AG10803 (cell line): ENCODE measurements around the gene IL22RA1.

Source experiments
- DNase-seq: peaks from one replicate; pipeline ENCODE4 v3.0.0; 2010; ENCODE audit warnings: low read depth
- H3K4me3 ChIP-seq: 2 replicates; pipeline ENCODE4 v1.5.1; 2011; ENCODE audit warnings: mild to moderate bottlenecking, low read length, control low read depth
- TF ChIP-seq, protein P1 (sequence below): conservative IDR thresholded peaks from 2 replicates; pipeline ENCODE4 v1.5.1; 2011; ENCODE audit warnings: mild to moderate bottlenecking, low read length, control low read depth, inconsistent platforms

The IL22RA1 gene, protein sequence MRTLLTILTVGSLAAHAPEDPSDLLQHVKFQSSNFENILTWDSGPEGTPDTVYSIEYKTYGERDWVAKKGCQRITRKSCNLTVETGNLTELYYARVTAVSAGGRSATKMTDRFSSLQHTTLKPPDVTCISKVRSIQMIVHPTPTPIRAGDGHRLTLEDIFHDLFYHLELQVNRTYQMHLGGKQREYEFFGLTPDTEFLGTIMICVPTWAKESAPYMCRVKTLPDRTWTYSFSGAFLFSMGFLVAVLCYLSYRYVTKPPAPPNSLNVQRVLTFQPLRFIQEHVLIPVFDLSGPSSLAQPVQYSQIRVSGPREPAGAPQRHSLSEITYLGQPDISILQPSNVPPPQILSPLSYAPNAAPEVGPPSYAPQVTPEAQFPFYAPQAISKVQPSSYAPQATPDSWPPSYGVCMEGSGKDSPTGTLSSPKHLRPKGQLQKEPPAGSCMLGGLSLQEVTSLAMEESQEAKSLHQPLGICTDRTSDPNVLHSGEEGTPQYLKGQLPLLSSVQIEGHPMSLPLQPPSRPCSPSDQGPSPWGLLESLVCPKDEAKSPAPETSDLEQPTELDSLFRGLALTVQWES

DNA sequence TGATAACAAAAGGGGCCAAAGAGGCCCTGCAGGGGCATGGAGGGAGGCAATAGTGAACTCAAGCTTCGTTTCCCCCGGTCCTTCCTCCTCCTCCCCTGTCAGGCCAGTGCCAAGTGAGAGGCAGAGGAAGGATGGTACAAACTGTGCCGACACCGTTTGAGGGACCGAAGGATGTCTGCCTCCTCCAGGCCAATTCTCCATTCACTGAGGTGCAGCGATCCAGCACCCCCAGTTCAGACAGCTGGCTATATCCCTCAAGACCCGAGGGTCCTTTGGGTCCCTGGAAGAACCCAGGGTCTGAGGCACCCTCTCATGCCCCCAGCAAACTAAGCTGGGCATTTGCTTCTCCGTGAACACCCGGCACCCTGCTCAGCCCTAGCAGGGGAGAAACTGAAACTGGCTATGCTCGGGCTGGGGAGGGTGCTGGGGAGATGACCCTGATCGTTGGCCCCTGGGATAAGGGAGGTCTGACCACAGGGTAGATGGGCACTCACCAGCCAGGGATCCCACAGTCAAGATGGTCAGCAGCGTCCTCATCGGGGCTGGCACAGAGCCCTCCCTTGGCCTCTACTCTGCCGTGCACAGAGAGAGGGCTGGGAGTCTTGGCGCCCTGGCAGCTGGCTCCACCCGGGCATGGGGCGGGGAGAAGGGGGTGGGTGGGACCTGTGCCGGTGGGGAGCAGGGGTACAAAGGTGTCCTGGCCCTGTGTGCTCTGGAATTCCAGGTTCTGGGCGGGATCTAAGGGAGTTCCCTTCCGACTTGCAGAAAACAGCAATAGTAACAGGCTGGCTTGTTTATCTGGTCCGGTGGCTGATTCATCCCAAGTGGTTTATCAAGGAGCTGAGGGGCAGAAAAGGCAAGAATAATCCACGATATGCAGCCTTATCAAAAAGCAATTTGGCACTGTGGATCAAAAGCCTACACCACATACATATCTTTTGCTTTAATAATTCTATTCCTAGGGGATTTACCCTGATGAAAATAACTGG, at the start of gene IL22RA1:
Gene IL22RA1, minus strand, starts transcription at position 595 of the 989 bp plus-strand sequence. Its CDS starts 58 bp downstream, at position 537.
- H3K4me3 ChIP-seq = peak within 1 kb of the TSS; percentile 72
- TF ChIP-seq, protein P1, sequence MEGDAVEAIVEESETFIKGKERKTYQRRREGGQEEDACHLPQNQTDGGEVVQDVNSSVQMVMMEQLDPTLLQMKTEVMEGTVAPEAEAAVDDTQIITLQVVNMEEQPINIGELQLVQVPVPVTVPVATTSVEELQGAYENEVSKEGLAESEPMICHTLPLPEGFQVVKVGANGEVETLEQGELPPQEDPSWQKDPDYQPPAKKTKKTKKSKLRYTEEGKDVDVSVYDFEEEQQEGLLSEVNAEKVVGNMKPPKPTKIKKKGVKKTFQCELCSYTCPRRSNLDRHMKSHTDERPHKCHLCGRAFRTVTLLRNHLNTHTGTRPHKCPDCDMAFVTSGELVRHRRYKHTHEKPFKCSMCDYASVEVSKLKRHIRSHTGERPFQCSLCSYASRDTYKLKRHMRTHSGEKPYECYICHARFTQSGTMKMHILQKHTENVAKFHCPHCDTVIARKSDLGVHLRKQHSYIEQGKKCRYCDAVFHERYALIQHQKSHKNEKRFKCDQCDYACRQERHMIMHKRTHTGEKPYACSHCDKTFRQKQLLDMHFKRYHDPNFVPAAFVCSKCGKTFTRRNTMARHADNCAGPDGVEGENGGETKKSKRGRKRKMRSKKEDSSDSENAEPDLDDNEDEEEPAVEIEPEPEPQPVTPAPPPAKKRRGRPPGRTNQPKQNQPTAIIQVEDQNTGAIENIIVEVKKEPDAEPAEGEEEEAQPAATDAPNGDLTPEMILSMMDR = 0 out of 2 replicates have a peak, but pooled peaks have one; percentile 9
- peak; percentile 14 for DNase-seq

DNA sequence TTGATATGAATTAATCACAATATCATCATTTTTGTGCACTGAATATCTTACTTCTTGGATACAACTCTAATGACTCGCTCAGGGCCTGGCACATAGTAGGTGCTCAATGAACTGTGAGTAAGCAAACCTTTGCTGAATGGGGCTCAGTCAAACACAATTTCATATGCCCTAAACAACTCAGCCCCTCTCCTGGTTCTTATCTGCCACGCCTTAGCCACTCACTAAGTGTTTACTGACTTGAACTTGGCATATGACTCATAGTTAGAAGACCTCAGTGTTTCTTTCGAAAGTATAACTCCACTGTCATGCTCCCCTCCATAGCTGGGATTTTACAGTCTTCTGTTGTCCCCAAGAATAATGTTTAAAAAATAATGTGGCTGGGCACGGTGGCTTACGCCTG, 48.9 kb upstream of the IL22RA1 start:
- TF ChIP-seq, protein P1 = no peak
- no peak overlapping the region for H3K4me3 ChIP-seq
- DNase-seq = peak; percentile 33

DNA sequence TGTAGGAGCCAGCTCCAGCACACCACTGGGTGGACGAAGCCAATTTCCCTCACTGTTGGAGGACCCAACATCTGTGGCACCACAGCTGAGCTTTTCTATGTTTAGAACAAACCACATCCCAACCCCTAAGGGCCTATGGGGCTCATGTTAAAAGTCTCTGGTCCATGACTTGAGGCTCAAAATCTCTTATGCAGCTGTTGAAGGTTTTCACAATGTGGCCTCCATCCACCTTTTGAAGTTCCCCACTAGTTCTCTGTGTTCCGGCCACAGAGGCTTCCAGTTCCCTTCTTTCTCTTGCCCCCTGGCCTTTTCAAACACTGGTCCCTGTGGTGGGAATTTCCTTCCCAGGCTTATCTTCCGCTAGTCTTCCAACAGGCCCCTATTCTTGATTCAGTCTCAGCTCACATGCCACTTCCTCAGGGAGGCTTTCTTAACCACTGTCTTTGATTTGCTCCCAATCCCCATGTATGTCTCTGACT, 48.1 kb upstream of the IL22RA1 start:
- TF ChIP-seq, protein P1 = no peak
- no peak overlapping the region for H3K4me3 ChIP-seq
- no peak for DNase-seq

DNA sequence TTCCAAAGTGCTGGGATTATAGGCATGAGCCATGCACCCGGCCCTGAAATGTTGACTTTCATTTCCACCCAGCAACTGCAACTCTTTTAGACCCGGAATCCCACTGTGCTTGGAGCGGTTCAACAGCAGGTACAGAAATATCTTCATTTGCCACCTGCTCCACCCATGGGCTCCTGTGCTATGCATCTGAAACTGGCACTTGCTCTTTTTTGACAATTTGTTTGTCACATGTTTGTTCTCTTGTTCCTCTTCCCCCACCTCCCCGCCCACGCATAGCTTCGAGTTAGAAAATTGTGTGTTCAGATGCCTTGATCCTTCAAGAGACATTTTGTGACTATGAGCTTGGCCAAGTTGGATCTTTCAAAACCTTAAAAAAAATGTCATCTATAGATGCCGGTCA, 46.6 kb upstream of the IL22RA1 start:
- no peak overlapping the region for H3K4me3 ChIP-seq
- TF ChIP-seq, protein P1 = no peak
- no peak for DNase-seq

DNA sequence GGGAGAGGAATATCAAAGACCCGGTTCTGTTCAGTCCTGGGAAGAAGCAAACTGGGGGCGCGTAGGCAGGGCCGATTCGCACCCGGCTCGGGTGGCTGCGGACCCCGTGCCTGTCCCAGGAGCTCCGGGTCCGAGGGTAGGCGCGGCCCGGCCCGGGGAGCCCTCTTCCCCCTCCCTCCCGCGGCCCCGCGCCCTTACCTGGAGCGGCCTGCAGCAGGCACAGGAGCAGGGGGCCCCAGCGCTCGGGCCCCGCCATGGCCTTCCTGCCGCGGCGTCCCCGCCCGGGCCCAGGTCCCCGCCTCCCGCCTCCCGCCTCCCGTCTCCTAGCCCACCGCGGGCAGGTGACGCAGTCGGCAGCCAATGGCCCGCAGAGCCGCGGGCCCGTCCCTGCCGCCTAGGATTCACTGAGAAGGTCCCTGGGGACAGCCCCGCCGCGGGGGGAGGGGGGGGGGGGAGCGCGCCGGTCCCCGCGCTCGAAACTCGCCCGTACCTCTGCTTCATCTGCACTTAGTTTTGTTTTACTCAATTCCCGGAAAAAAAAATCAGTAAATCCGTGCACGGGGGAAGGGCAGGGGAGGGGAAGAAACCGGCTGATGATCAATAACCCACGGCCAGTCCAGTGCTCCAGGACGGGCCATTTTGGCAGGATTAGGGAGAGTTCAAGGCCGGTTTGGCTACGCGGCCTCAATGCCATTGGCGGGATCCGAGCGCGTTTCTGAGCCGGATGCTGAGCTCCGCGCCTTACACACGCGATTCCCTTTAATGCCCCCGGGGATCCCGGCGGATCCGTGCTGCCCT, 44.3 kb upstream of the IL22RA1 start, which contains the start of gene IFNLR1:
Gene IFNLR1, minus strand, starts transcription at position 297 of the 798 bp plus-strand sequence. Its CDS starts 41 bp downstream, at position 256.
- peak; percentile 11 for DNase-seq
- TF ChIP-seq, protein P1 = no peak
- H3K4me3 ChIP-seq = peak within 1 kb of the TSS; percentile 57

DNA sequence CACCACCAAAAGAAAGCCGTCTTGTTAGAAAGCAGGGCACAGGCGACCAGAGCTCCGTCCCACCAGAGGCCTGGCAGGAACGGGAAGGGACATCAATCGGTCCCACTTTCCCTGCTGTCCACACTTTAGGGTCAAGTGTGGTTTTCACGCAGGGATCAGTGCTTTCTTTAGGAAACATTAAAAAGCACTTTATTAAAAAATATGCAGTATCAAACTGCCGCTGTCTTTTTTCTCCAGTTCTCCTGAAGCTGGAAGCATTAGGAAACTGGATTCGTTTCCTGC, 43.7 kb upstream of the IL22RA1 start:
- TF ChIP-seq, protein P1 = no peak
- peak overlapping the region; percentile 57 for H3K4me3 ChIP-seq

More for the DNA sequence above, 43.7 kb upstream of the IL22RA1 start:
- no peak for DNase-seq
